Measurements from ENCODE around the gene PID1. TPM values are rescaled to one million over a fixed set of nuclear protein-coding genes. Genes with fewer than 3 reads are reported as not detected.

PID1 gene
- total RNA-seq, 4 donors from 2014 or later, result 15.0 to 64.4 (median 32.5) TPM

GRCh38 chr2:229246334-229246733 lies 24.8 kb downstream of the PID1 start:
- no peak for DNase-seq
- no peaks in the 10 kb centered on the region for H3K4me1 ChIP-seq
- H3K27ac ChIP-seq, result no peak overlapping the region
- TF ChIP-seq POLR2A (IDR thresholded peaks at IDR 0.05) (no peak), CTCF (IDR thresholded peaks at IDR 0.05) (no peak)
- H3K27me3 ChIP-seq, result no peaks in the 10 kb centered on the region
- peaks cover 0 to 3% (median 0%) of the 10 kb centered on the region in 4 donors for H3K9me3 ChIP-seq
- no peaks in the 10 kb centered on the region for H3K36me3 ChIP-seq
- H3K4me3 ChIP-seq, result no peak overlapping the region

- H3K27me3 ChIP-seq, result no peaks in the 10 kb centered on the region
- H3K4me3 ChIP-seq, result no peak overlapping the region
- no peaks in the 10 kb centered on the region for H3K4me1 ChIP-seq
- H3K36me3 ChIP-seq, result no peaks in the 10 kb centered on the region
- TF ChIP-seq POLR2A (IDR thresholded peaks at IDR 0.05) (no peak), CTCF (IDR thresholded peaks at IDR 0.05) (no peak)
- peaks cover 0 to 5% (median 0%) of the 10 kb centered on the region in 4 donors for H3K9me3 ChIP-seq
- H3K27ac ChIP-seq, result no peak overlapping the region
- DNase-seq, result no peak
Measured at GRCh38 chr2:229244975-229245374, 26.1 kb downstream of the PID1 start.

GRCh38 chr2:229243890-229244560 lies 27.1 kb downstream of the PID1 start:
- no peak for DNase-seq
- no peaks in the 10 kb centered on the region for H3K27me3 ChIP-seq
- H3K9me3 ChIP-seq, result peaks cover 0 to 5% (median 0%) of the 10 kb centered on the region in 4 donors
- H3K36me3 ChIP-seq, result no peaks in the 10 kb centered on the region
- TF ChIP-seq POLR2A (IDR thresholded peaks at IDR 0.05) (no peak), CTCF (IDR thresholded peaks at IDR 0.05) (no peak)
- no peak overlapping the region for H3K27ac ChIP-seq
- no peak overlapping the region for H3K4me3 ChIP-seq
- H3K4me1 ChIP-seq, result no peaks in the 10 kb centered on the region

GRCh38 chr2:229240984-229241491 lies 30.0 kb downstream of the PID1 start:
- Histone ChIP-seq H3K4me3 (no peak overlapping the region), H3K27me3 (no peaks in the 10 kb centered on the region), H3K27ac (no peak overlapping the region), H3K36me3 (no peaks in the 10 kb centered on the region), H3K9me3 (peaks cover 0 to 5% (median 0%) of the 10 kb centered on the region in 4 donors), H3K4me1 (no peaks in the 10 kb centered on the region)
- no peak for DNase-seq
- TF ChIP-seq POLR2A (IDR thresholded peaks at IDR 0.05) (no peak), CTCF (IDR thresholded peaks at IDR 0.05) (no peak)

GRCh38 chr2:229239021-229239420 lies 32.1 kb downstream of the PID1 start:
- no peak for DNase-seq
- peaks cover 0 to 5% (median 0%) of the 10 kb centered on the region in 4 donors for H3K9me3 ChIP-seq
- H3K4me3 ChIP-seq, result no peak overlapping the region
- no peaks in the 10 kb centered on the region for H3K36me3 ChIP-seq
- H3K4me1 ChIP-seq, result no peaks in the 10 kb centered on the region
- no peak overlapping the region for H3K27ac ChIP-seq
- TF ChIP-seq POLR2A (IDR thresholded peaks at IDR 0.05), result no peak
- TF ChIP-seq CTCF (IDR thresholded peaks at IDR 0.05), result no peak
- H3K27me3 ChIP-seq, result no peaks in the 10 kb centered on the region
